Testis (tissue), 3 donors: ENCODE results near the gene GARS1. TPM values are rescaled to one million over a fixed set of nuclear protein-coding genes. Genes with fewer than 3 reads are reported as not detected.

Source experiments
- DNase-seq: peaks from one replicate; pipeline ENCODE4 v3.0.0-alpha.2; 2019
- H3K27ac ChIP-seq, 2 donors: fragments of 200-600 bp; sonication (generic); one replicate each; pipeline ENCODE4 v1.5.1; 2019
- H3K27me3 ChIP-seq: fragments of 200-600 bp; sonication (generic); one replicate; pipeline ENCODE4 v1.5.1; 2019
- H3K36me3 ChIP-seq: fragments of 200-600 bp; sonication (generic); one replicate; pipeline ENCODE4 v1.5.1; 2017; ENCODE audit warnings: low read depth; ENCODE audit errors: missing control alignments
- H3K4me1 ChIP-seq: fragments of 200-600 bp; sonication (generic); one replicate; pipeline ENCODE4 v1.5.1; 2019
- H3K4me3 ChIP-seq, 2 donors: fragments of 200-600 bp; sonication (generic); one replicate each; pipeline ENCODE4 v1.5.1; 2017 to 2019
- H3K9me3 ChIP-seq: fragments of 200-600 bp; sonication (generic); one replicate; pipeline ENCODE4 v1.5.1; 2017
- POLR2A ChIP-seq: fragments of 450-650 bp; IDR thresholded peaks from one replicate; pipeline ENCODE4 v1.6.1; 2017; ENCODE audit warnings: antibody characterized with exemption, mild to moderate bottlenecking, moderate library complexity
- WGBS, 2 donors: methylation state at CpG; one replicate each; pipeline ENCODE4 v1.1.5; 2018; 5-methylcytosine and 5-hydroxymethylcytosine counted together
- intact Hi-C: fragments of 100-400 bp; cut with DNase I; formaldehyde crosslinking; loops from one replicate; pipeline ENCODE4 v1.15.1; 2023; ENCODE audit warnings: low total_unique reads
- polyA plus RNA-seq: library from polyadenylated mRNA; stranded (reverse); fragments of 350-450 nt; fragmentation: Illumina TruSeq; extraction: RNeasy Lipid Tissue Mini Kit (QIAGEN cat#74804); gene quantifications from one replicate; pipeline ENCODE4 v1.2.3, GENCODE V29; 2014; ENCODE audit warnings: low read depth, low replicate concordance; ENCODE audit not compliant: insufficient read depth
- total RNA-seq, 2 donors: library from RNA; depleted of rRNA; stranded (reverse); fragments of >200 nt; gene quantifications; one replicate each; pipeline ENCODE4 v1.2.3, GENCODE V29; 2016
- TF ChIP-seq, protein P1 (sequence below), 3 experiments: fragments of 450-650 bp in 2 of 3; fragments of 200-600 bp in 1 of 3; sonication (generic) in 1 of 3; IDR thresholded peaks; one replicate each; pipeline ENCODE4 v1.5.1; 2016 to 2019; ENCODE audit warnings: antibody characterized with exemption in 3 of 3, mild to moderate bottlenecking in 2 of 3, moderate library complexity in 1 of 3

GARS1 gene
- total and polyA plus RNA-seq, 3 donors from 2014 or later: 104 to 115 (median 110) TPM

DNA sequence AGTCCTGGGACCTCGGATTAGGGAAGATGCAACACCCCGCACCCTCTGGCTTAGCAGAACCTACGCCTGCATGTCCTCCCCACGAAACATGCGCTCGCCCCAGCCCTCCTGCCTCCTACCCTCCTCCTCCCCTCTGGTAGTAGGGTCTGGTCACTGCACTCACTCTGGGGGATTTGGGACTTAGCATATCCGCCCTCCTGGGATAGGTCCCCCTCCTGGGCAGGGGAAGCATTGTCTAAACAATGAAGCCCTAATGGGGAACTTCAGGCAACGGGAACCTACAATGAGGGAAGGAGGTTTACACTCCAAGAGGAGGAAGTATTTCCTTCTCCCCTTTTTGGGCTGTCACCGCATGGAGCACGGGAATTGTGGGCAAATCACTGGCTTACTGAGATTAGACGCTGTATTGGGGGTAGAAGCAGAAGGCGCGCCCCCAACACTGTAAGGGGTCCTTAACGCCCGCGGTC lies 86.7 kb downstream of the GARS1 start:
- Histone ChIP-seq H3K36me3 (no peaks in the 10 kb centered on the region), H3K4me1 (peaks cover 10% of the 10 kb centered on the region), H3K4me3 (peak overlapping the region in 1 of 2 donors; percentile 51), H3K9me3 (no peaks in the 10 kb centered on the region), H3K27ac (no peak overlapping the region), H3K27me3 (no peaks in the 10 kb centered on the region)
- TF ChIP-seq, protein P1, sequence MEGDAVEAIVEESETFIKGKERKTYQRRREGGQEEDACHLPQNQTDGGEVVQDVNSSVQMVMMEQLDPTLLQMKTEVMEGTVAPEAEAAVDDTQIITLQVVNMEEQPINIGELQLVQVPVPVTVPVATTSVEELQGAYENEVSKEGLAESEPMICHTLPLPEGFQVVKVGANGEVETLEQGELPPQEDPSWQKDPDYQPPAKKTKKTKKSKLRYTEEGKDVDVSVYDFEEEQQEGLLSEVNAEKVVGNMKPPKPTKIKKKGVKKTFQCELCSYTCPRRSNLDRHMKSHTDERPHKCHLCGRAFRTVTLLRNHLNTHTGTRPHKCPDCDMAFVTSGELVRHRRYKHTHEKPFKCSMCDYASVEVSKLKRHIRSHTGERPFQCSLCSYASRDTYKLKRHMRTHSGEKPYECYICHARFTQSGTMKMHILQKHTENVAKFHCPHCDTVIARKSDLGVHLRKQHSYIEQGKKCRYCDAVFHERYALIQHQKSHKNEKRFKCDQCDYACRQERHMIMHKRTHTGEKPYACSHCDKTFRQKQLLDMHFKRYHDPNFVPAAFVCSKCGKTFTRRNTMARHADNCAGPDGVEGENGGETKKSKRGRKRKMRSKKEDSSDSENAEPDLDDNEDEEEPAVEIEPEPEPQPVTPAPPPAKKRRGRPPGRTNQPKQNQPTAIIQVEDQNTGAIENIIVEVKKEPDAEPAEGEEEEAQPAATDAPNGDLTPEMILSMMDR (IDR thresholded peaks at IDR 0.05): no peak
- no peak for TF ChIP-seq POLR2A
- 14% methylated on average over 12 to 16 of the region's 16 CpGs for WGBS, 2 donors
- DNase-seq: no peak
- intact Hi-C loops: loop anchor here (10.0 kb wide), 1 partner anchor 63 kb away; no protein-coding TSS in a partner anchor

DNA sequence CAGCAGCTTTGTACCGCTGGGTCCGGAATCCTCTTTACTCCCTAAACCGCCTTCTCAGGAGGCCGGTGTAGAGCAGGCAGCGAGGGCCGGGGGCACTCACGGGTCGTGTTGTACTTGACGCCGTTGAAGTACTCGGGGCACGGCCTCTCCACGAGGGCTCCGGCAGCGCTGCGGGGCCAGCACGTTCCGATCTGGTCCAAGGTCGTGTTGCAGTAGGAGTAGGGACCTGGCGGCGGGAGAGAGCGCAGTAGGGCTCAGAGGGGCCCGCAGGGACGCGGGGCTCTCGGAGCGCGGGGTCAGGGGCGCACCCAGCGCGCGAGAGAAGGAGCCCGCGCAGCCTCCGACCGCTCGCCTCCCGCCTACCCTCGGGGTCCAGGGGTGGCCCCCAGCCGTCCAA lies 87.1 kb downstream of the GARS1 start:
- WGBS, 2 donors: 0% methylated on average over 1 to 29 of the region's 40 CpGs
- Histone ChIP-seq H3K27me3 (no peaks in the 10 kb centered on the region), H3K4me3 (peak overlapping the region; percentile 40 to 51), H3K4me1 (peaks cover 10% of the 10 kb centered on the region), H3K36me3 (no peaks in the 10 kb centered on the region), H3K9me3 (no peaks in the 10 kb centered on the region), H3K27ac (no peak overlapping the region)
- intact Hi-C loops: loop anchor here (10.0 kb wide), 1 partner anchor 63 kb away; no protein-coding TSS in a partner anchor
- TF ChIP-seq POLR2A: no peak
- TF ChIP-seq, protein P1 (IDR thresholded peaks at IDR 0.05): no peak
- peak; percentile 21 for DNase-seq

DNA sequence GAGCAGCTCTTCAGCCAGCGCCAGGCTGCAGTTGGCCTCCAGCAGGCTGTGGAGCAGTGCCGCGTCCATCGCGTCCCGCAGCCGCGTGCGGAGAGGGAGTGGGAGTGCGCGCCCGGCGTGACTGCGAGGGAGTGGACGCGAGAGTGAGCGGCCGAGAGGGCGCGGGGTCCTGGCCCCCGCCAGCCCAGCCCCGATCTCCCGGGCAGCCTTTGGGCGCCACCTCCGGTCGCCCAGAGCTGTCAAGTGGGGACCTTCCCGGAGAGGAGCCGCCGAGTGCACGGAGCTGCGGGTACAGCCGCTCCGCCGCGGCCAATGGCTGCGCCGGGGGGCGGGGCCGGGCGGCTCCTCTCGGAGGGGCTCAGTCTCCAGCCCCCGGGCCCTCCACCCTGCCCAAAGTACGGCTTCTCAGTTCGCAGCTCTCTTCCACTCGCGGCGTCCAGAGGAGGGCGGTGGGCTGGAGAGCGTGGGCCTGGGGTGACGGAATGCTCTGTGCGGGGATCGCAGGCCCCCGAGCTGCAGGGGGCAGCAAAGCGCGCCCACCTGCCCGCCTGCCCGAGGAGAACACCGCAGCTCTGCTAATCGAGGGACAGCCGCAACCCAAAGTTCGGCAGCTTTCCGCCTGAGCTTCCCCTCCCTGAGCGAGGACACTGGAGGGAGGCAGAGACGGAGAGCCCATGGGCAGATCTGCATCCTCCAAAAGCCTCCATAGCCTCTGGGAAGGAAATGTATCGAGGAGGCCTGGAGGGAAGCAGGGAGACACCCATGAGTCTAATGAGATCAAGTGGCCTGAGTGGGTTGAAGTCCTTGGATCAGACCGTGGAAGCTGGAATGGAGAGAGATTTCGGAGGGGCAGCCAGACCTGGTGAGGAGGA lies 87.8 kb downstream of the GARS1 start, which contains the start of gene CRHR2:
Gene CRHR2, minus strand, starts transcription at position 245 of the 872 bp plus-strand sequence. Its CDS starts 176 bp downstream, at position 69.
- intact Hi-C loops: loop anchor here (10.0 kb wide), 1 partner anchor 62 kb away; no protein-coding TSS in a partner anchor
- 3 to 20% methylated on average over 4 to 63 of the region's 67 CpGs for WGBS, 2 donors

DNA sequence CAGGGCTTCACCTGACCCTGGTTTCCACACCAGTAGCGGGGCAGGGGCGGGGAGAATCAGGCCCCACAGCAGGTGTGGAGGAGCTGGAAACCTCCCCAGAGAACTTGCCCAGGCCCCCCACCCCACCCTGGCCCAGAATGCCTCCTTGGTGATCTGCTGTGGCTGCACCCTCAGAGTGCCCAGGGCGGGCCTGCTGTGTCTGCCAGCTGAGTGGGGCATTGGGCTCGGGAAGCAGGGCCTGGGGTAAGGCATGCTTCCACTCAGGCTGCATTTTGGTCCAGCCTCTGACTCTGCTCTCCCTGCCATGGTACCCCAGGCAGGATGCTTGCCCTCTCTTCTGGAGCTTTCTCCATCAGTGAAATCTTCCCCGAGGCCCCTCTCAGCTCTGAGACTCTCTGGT lies 88.6 kb downstream of the GARS1 start:
- no peak for DNase-seq
- H3K27ac ChIP-seq: no peak overlapping the region
- 81 to 90% methylated on average over 3 to 5 of the region's 5 CpGs for WGBS, 2 donors
- no peak overlapping the region for H3K4me3 ChIP-seq
- peaks cover 10% of the 10 kb centered on the region for H3K4me1 ChIP-seq
- intact Hi-C loops: loop anchor here (10.0 kb wide), 1 partner anchor 61 kb away; no protein-coding TSS in a partner anchor
- TF ChIP-seq, protein P1 (IDR thresholded peaks at IDR 0.05): no peak
- no peak for TF ChIP-seq POLR2A
- H3K36me3 ChIP-seq: no peaks in the 10 kb centered on the region
- H3K9me3 ChIP-seq: no peaks in the 10 kb centered on the region
- no peaks in the 10 kb centered on the region for H3K27me3 ChIP-seq

More for the DNA sequence above, 87.8 kb downstream of the GARS1 start, which contains the start of gene CRHR2:
- Histone ChIP-seq H3K4me3 (peak within 1 kb of the TSS; percentile 40 to 51), H3K9me3 (no peaks in the 10 kb centered on the region), H3K27ac (no peak within 1 kb of the TSS), H3K27me3 (no peaks in the 10 kb centered on the region), H3K4me1 (peaks cover 10% of the 10 kb centered on the region), H3K36me3 (no peaks in the 10 kb centered on the region)
- peak; percentile 25 for DNase-seq
- TF ChIP-seq POLR2A: no peak
- TF ChIP-seq, protein P1 (IDR thresholded peaks at IDR 0.05): peak in 1 of 3 experiments; percentile 12

Other genes with a start within 250 kb of the GARS1 start
- 10 to 100 TPM; 11.9 to 12.9 TPM for gene NOD1, start 116.1 kb upstream of the GARS1 start, total RNA-seq
- gene NOD1, start 116.1 kb upstream of the GARS1 start, polyA plus RNA-seq: 4.6 TPM
- gene GGCT, start 90.0 kb upstream of the GARS1 start, total RNA-seq: 10 to 100 TPM; 14.7 to 17.8 TPM
- gene GGCT, start 90.0 kb upstream of the GARS1 start, polyA plus RNA-seq: 21.8 TPM
- gene CRHR2, start 87.6 kb downstream of the GARS1 start, total RNA-seq: 1 to 10 TPM in 1 of 2 donors, under 1 TPM in 1; 0.50 to 1.2 TPM
- gene CRHR2, start 87.6 kb downstream of the GARS1 start, polyA plus RNA-seq: 1.3 TPM
- 10 to 100 TPM; 41.2 to 68.4 TPM for gene INMT, start 157.3 kb downstream of the GARS1 start, total RNA-seq
- gene INMT, start 157.3 kb downstream of the GARS1 start, polyA plus RNA-seq: 31.8 TPM
- 10 to 100 TPM; 47.6 to 51.7 TPM for gene MINDY4, start 176.5 kb downstream of the GARS1 start, total RNA-seq
- gene MINDY4, start 176.5 kb downstream of the GARS1 start, polyA plus RNA-seq: 25.3 TPM